CD8-positive, alpha-beta memory T cell (primary cell): ENCODE data around the gene IQSEC1. TPM values are rescaled to one million over a fixed set of nuclear protein-coding genes. Genes with fewer than 3 reads are reported as not detected.

Source experiments
- CTCF ChIA-PET: fragments of 350-600 bp; sonication (Branson Sonifier 250); formaldehyde crosslinking; loops from one replicate; lab custom pipeline; 2021; ENCODE audit warnings: antibody characterized with exemption; lab: Charles Lee
- POLR2A ChIA-PET: fragments of 350-600 bp; sonication (Branson Sonifier 250); formaldehyde crosslinking; loops from one replicate; lab custom pipeline; 2021; ENCODE audit warnings: antibody characterized with exemption; lab: Charles Lee
- DNase-seq, 5 donors: peaks; one replicate each; pipeline versions ENCODE4 v3.0.0 to v3.0.0-alpha.2; 2020 to 2022; ENCODE audit warnings: mixed read lengths in 1 of 5
- H3K27ac ChIP-seq: one replicate; pipeline ENCODE4 v1.7.0; 2013; ENCODE audit warnings: low read depth, mild to moderate bottlenecking, low read length, moderate library complexity
- H3K27me3 ChIP-seq: 2 replicates; pipeline ENCODE4 v1.7.0; 2013; ENCODE audit warnings: low read length, mild to moderate bottlenecking; ENCODE audit not compliant: insufficient read depth, poor library complexity, severe bottlenecking
- H3K36me3 ChIP-seq: 2 replicates; pipeline ENCODE4 v1.7.0; 2013; ENCODE audit warnings: mild to moderate bottlenecking, low read length, moderate library complexity; ENCODE audit not compliant: insufficient read depth
- H3K4me1 ChIP-seq: 2 replicates; pipeline ENCODE4 v1.7.0; 2013; ENCODE audit warnings: mild to moderate bottlenecking, low read length, moderate library complexity; ENCODE audit not compliant: insufficient read depth
- H3K4me3 ChIP-seq: 2 replicates; pipeline ENCODE4 v1.7.0; 2013; ENCODE audit warnings: mild to moderate bottlenecking, low read length
- H3K9me3 ChIP-seq: 2 replicates; pipeline ENCODE4 v1.7.0; 2013; ENCODE audit warnings: mild to moderate bottlenecking, low read length
- H3K27ac Mint-ChIP-seq, 8 donors: one replicate each; pipeline ENCODE4 v1.8.0; 2020 to 2021; ENCODE audit warnings: mixed read lengths in 8 of 8, mild to moderate bottlenecking in 6 of 8, inconsistent platforms in 3 of 8, moderate library complexity in 3 of 8
- H3K27me3 Mint-ChIP-seq, 2 donors: one replicate each; pipeline ENCODE4 v1.8.0; 2020 to 2021; ENCODE audit warnings: mixed read lengths in 2 of 2, mild to moderate bottlenecking in 1 of 2, moderate library complexity in 1 of 2
- H3K36me3 Mint-ChIP-seq, 3 donors: one replicate each; pipeline ENCODE4 v1.8.0; 2020 to 2021; ENCODE audit warnings: mixed read lengths in 3 of 3, inconsistent platforms in 1 of 3, mild to moderate bottlenecking in 1 of 3
- H3K4me1 Mint-ChIP-seq, 3 donors: one replicate each; pipeline ENCODE4 v1.8.0; 2020 to 2021; ENCODE audit warnings: mixed read lengths in 3 of 3, inconsistent platforms in 1 of 3, mild to moderate bottlenecking in 1 of 3
- H3K4me3 Mint-ChIP-seq, 7 donors: one replicate each; pipeline ENCODE4 v1.8.0; 2020 to 2021; ENCODE audit warnings: mixed read lengths in 7 of 7, mild to moderate bottlenecking in 6 of 7, moderate library complexity in 4 of 7, inconsistent platforms in 2 of 7
- H3K9me3 Mint-ChIP-seq, 5 donors: one replicate each; pipeline ENCODE4 v1.8.0; 2020 to 2022; ENCODE audit warnings: mixed read lengths in 5 of 5, mild to moderate bottlenecking in 3 of 5, moderate library complexity in 2 of 5, inconsistent platforms in 1 of 5
- polyA plus RNA-seq: library from polyadenylated mRNA; unstranded; fragments of 300-500 nt; fragmentation: Illumina TruSeq; gene quantifications from one replicate; pipeline ENCODE4 v1.2.3, GENCODE V29; 2021
- total RNA-seq, 2 experiments: library from RNA; stranded (reverse); gene quantifications; one replicate each; pipeline ENCODE4 v1.2.3, GENCODE V29; 2021

The IQSEC1 gene
- total and polyA plus RNA-seq, 3 experiments from 2014 or later, result 18.5 to 33.7 (median 19.8) TPM

DNA sequence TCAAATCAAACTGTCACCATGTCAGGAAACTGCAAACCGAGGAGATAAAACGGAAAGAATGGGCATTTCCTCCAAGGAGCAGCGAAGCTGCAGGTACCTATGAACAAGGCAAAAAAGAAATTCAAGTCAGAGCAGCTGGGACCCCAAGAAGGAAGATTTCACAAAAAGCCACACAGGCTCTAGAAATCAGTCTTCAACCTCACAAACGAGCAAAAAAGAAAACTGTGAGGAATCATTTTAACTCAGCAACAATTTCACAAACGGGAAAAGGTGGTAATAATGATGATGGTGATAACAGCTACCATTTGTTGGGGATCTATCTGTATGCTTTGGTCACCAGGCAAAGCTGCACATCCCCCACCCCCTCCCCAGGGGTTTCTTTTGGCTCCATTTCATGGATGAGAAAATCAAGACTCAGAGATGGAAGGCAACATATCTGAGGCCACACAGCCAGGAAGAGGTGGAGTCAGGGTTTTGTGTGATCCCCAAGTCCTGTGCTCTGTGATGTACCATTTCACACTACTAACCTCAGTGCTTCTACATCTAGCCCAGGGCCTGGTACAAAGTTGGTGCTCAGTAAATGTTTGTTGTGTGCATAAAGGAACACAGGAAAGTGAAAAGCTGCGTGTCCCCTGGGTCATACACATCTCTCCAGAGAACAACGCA lies 109.9 kb downstream of the IQSEC1 start:
- Mint-ChIP-seq H3K27me3 (no peaks in the 10 kb centered on the region), H3K4me1 (peaks cover 76 to 94% (median 91%) of the 10 kb centered on the region in 3 donors), H3K27ac (peak overlapping the region; percentile 41 to 95 (median 71)), H3K9me3 (no peaks in the 10 kb centered on the region), H3K36me3 (peaks cover 0 to 38% (median 5%) of the 10 kb centered on the region in 3 donors), H3K4me3 (peak overlapping the region; percentile 21 to 72 (median 53))
- ChIA-PET CTCF (no interaction called here), POLR2A (interaction anchor here (1.0 kb wide), 1 partner anchor 14 kb away, joined by 3 read pairs; no protein-coding TSS in a partner anchor)
- H3K9me3 ChIP-seq, result no peaks in the 10 kb centered on the region
- no peak for DNase-seq
- H3K4me3 ChIP-seq, result no peak overlapping the region
- no peaks in the 10 kb centered on the region for H3K36me3 ChIP-seq
- peaks cover 94% of the 10 kb centered on the region for H3K4me1 ChIP-seq
- no peaks in the 10 kb centered on the region for H3K27me3 ChIP-seq
- H3K27ac ChIP-seq, result no peak overlapping the region

DNA sequence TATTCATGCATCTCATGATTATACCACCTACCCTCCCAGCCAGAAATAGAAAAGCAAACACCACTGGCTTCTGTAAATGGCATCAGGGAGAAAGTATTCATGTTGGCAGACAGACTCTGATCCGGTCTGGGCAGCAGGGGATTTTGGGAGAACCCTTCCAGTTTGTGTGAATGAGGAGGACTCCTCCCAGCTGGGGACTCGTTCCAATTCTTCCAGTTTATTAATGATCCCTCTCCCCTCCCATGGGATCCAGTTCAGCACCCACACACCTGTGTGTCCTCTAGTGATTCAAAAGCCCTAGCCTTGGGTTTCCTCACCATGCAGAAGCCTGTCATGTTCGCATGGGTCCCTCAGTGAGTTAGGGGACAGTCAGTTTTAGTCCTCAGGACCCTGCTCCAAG lies 110.9 kb downstream of the IQSEC1 start:
- peaks cover 0 to 46% (median 5%) of the 10 kb centered on the region in 3 donors for H3K36me3 Mint-ChIP-seq
- peak overlapping the region in 2 of 7 donors; percentile 23 to 65 for H3K4me3 Mint-ChIP-seq
- no peaks in the 10 kb centered on the region for H3K27me3 Mint-ChIP-seq
- ChIA-PET CTCF (interaction anchor here (2.1 kb wide), 1 partner anchor 22 kb away, joined by 7 read pairs; no protein-coding TSS in a partner anchor), POLR2A (no interaction called here)
- peak overlapping the region in 6 of 8 donors; percentile 41 to 95 (median 76) for H3K27ac Mint-ChIP-seq
- Histone ChIP-seq H3K4me1 (peaks cover 91% of the 10 kb centered on the region), H3K27me3 (no peaks in the 10 kb centered on the region), H3K4me3 (no peak overlapping the region), H3K27ac (no peak overlapping the region), H3K9me3 (no peaks in the 10 kb centered on the region), H3K36me3 (no peaks in the 10 kb centered on the region)
- peaks cover 76 to 94% (median 93%) of the 10 kb centered on the region in 3 donors for H3K4me1 Mint-ChIP-seq
- DNase-seq, result no peak
- no peaks in the 10 kb centered on the region for H3K9me3 Mint-ChIP-seq

GRCh38 chr3:12961697-12962036 lies 111.6 kb downstream of the IQSEC1 start:
- Mint-ChIP-seq H3K27me3 (no peaks in the 10 kb centered on the region), H3K27ac (peak overlapping the region in 5 of 8 donors; percentile 32 to 72 (median 38)), H3K9me3 (no peaks in the 10 kb centered on the region), H3K36me3 (peaks cover 0 to 49% (median 5%) of the 10 kb centered on the region in 3 donors), H3K4me1 (peaks cover 77 to 95% (median 92%) of the 10 kb centered on the region in 3 donors), H3K4me3 (no peak overlapping the region)
- H3K27ac ChIP-seq, result no peak overlapping the region
- ChIA-PET POLR2A (interaction anchor here (1.1 kb wide), 1 partner anchor 8 kb away, joined by 3 read pairs; no protein-coding TSS in a partner anchor), CTCF (interaction anchor here (1.1 to 2.7 kb wide), 3 partner anchors 14 to 33 kb away, joined by 4 to 11 read pairs (median 7); no protein-coding TSS in a partner anchor)
- peaks cover 85% of the 10 kb centered on the region for H3K4me1 ChIP-seq
- no peaks in the 10 kb centered on the region for H3K9me3 ChIP-seq
- H3K36me3 ChIP-seq, result no peaks in the 10 kb centered on the region
- H3K27me3 ChIP-seq, result no peaks in the 10 kb centered on the region
- no peak for DNase-seq
- H3K4me3 ChIP-seq, result no peak overlapping the region

- Mint-ChIP-seq H3K36me3 (peaks cover 0 to 51% (median 5%) of the 10 kb centered on the region in 3 donors), H3K9me3 (no peaks in the 10 kb centered on the region), H3K27ac (peak overlapping the region in 5 of 8 donors; percentile 32 to 72 (median 38)), H3K4me1 (peaks cover 74 to 95% (median 88%) of the 10 kb centered on the region in 3 donors), H3K27me3 (no peaks in the 10 kb centered on the region), H3K4me3 (no peak overlapping the region)
- ChIA-PET POLR2A (interaction anchor here (1.1 kb wide), 1 partner anchor 9 kb away, joined by 3 read pairs; no protein-coding TSS in a partner anchor), CTCF (interaction anchor here (0.9 to 2.7 kb wide), 4 partner anchors 13 to 459 kb away, joined by 3 to 11 read pairs (median 6); partner anchors contain the start of gene NUP210)
- H3K4me3 ChIP-seq, result no peak overlapping the region
- H3K36me3 ChIP-seq, result no peaks in the 10 kb centered on the region
- H3K27ac ChIP-seq, result no peak overlapping the region
- H3K27me3 ChIP-seq, result no peaks in the 10 kb centered on the region
- peaks cover 84% of the 10 kb centered on the region for H3K4me1 ChIP-seq
- no peaks in the 10 kb centered on the region for H3K9me3 ChIP-seq
- DNase-seq, result no peak
Measured at GRCh38 chr3:12961007-12961696, 112.1 kb downstream of the IQSEC1 start.

- peaks cover 0 to 54% (median 5%) of the 10 kb centered on the region in 3 donors for H3K36me3 Mint-ChIP-seq
- Histone ChIP-seq H3K9me3 (no peaks in the 10 kb centered on the region), H3K4me1 (peaks cover 84% of the 10 kb centered on the region), H3K36me3 (no peaks in the 10 kb centered on the region), H3K4me3 (no peak overlapping the region), H3K27me3 (no peaks in the 10 kb centered on the region), H3K27ac (no peak overlapping the region)
- H3K4me3 Mint-ChIP-seq, result peak overlapping the region in 1 of 7 donors; percentile 36
- H3K27ac Mint-ChIP-seq, result peak overlapping the region in 2 of 8 donors; percentile 70 to 76
- no peak for DNase-seq
- ChIA-PET POLR2A (interaction anchor here (1.1 kb wide), 1 partner anchor 9 kb away, joined by 3 read pairs; no protein-coding TSS in a partner anchor), CTCF (interaction anchor here (0.9 to 2.7 kb wide), 4 partner anchors 13 to 460 kb away, joined by 3 to 11 read pairs (median 4); partner anchors contain the start of gene NUP210)
- H3K9me3 Mint-ChIP-seq, result no peaks in the 10 kb centered on the region
- peaks cover 72 to 94% (median 86%) of the 10 kb centered on the region in 3 donors for H3K4me1 Mint-ChIP-seq
- H3K27me3 Mint-ChIP-seq, result no peaks in the 10 kb centered on the region
Measured at GRCh38 chr3:12960497-12960896, 112.7 kb downstream of the IQSEC1 start.

DNA sequence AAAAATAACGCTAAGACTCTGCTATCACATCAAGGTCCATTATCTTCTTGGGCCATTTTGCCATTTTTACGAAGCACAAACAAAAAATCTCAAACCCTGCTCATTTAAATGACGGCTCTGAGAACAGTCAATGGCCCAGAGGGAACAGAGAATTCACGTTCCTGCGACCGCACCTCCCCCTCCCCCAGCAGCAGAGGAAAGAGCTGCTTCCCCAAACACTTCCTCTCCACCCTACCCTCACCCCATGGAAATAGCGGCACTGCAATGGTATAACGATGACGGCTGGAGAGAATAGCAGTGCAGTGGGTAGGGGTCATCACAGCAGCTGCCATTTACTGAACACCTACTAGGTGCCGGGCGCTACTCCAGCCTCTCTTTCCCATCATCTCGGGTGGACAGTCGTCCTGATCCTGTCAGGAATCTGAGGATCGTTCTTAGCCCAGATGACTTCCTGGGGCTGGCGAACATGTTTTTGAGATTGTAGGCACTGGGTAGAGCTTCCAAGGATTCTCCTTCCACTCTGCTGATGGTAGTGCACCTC lies 113.3 kb downstream of the IQSEC1 start:
- Mint-ChIP-seq H3K36me3 (peaks cover 0 to 55% (median 5%) of the 10 kb centered on the region in 3 donors), H3K4me1 (peaks cover 69 to 94% (median 83%) of the 10 kb centered on the region in 3 donors), H3K27me3 (no peaks in the 10 kb centered on the region), H3K9me3 (no peaks in the 10 kb centered on the region), H3K4me3 (no peak overlapping the region), H3K27ac (peak overlapping the region in 1 of 8 donors; percentile 36)
- no peak overlapping the region for H3K27ac ChIP-seq
- H3K27me3 ChIP-seq, result no peaks in the 10 kb centered on the region
- no peaks in the 10 kb centered on the region for H3K9me3 ChIP-seq
- ChIA-PET POLR2A (no interaction called here), CTCF (interaction anchor here (0.7 to 2.7 kb wide), 4 partner anchors 12 to 461 kb away, joined by 3 to 11 read pairs (median 3); partner anchors contain the start of gene NUP210)
- H3K36me3 ChIP-seq, result no peaks in the 10 kb centered on the region
- DNase-seq, result no peak
- H3K4me1 ChIP-seq, result peaks cover 84% of the 10 kb centered on the region
- no peak overlapping the region for H3K4me3 ChIP-seq

- no peaks in the 10 kb centered on the region for H3K27me3 ChIP-seq
- H3K4me3 Mint-ChIP-seq, result no peak overlapping the region
- H3K27me3 Mint-ChIP-seq, result no peaks in the 10 kb centered on the region
- no peaks in the 10 kb centered on the region for H3K9me3 Mint-ChIP-seq
- no peak for DNase-seq
- H3K4me1 ChIP-seq, result peaks cover 83% of the 10 kb centered on the region
- H3K36me3 ChIP-seq, result no peaks in the 10 kb centered on the region
- peaks cover 70 to 94% (median 83%) of the 10 kb centered on the region in 3 donors for H3K4me1 Mint-ChIP-seq
- no peak overlapping the region for H3K4me3 ChIP-seq
- CTCF ChIA-PET, result interaction anchor here (0.7 to 2.7 kb wide), 3 partner anchors 12 to 133 kb away, joined by 3 to 11 read pairs (median 3); no protein-coding TSS in a partner anchor
- no peaks in the 10 kb centered on the region for H3K9me3 ChIP-seq
- POLR2A ChIA-PET, result no interaction called here
- no peak overlapping the region for H3K27ac Mint-ChIP-seq
- H3K36me3 Mint-ChIP-seq, result peaks cover 0 to 57% (median 5%) of the 10 kb centered on the region in 3 donors
- no peak overlapping the region for H3K27ac ChIP-seq
Measured at GRCh38 chr3:12959410-12959809, 113.8 kb downstream of the IQSEC1 start.
